CD14-positive monocyte (primary cell): Measurements from ENCODE around the gene KDM4C. TPM values are rescaled to one million over a fixed set of nuclear protein-coding genes. Genes with fewer than 3 reads are reported as not detected.
A peak's percentile ranks its signal among the peaks of the same experiment; 100 is the strongest.

ENCODE experiments used
- DNase-seq, 3 donors: peaks; one replicate each; pipeline ENCODE4 v3.0.0-alpha.2; 2011 to 2022
- H2AFZ ChIP-seq: 2 replicates; pipeline ENCODE4 v1.6.0; 2012; ENCODE audit warnings: mild to moderate bottlenecking, low read depth, low read length, inconsistent platforms; ENCODE audit not compliant: insufficient read depth, poor library complexity, severe bottlenecking
- H3K27ac ChIP-seq, 2 donors: 1 replicate in 1 of 2; 2 replicates in 1 of 2; pipeline ENCODE4 v1.5.1; 2012 to 2013; ENCODE audit warnings: low read length in 2 of 2, control low read depth in 1 of 2, inconsistent platforms in 1 of 2, low read depth in 1 of 2, mild to moderate bottlenecking in 1 of 2
- H3K27me3 ChIP-seq, 2 donors: one replicate each; pipeline versions ENCODE4 v1.6.0 to v1.6.1; 2011 to 2013; ENCODE audit warnings: low read length in 2 of 2; ENCODE audit not compliant: control insufficient read depth in 2 of 2, insufficient read depth in 2 of 2
- H3K36me3 ChIP-seq, 2 donors: replicated peaks in 1 of 2; 1 replicate in 1 of 2; 2 replicates in 1 of 2; pipeline versions ENCODE4 v1.5.1 to v1.6.1; 2012 to 2013; ENCODE audit warnings: low read length in 2 of 2, control low read depth in 1 of 2, inconsistent platforms in 1 of 2, mild to moderate bottlenecking in 1 of 2; ENCODE audit not compliant: insufficient read depth in 2 of 2, control insufficient read depth in 1 of 2
- H3K4me1 ChIP-seq, 2 donors: 1 replicate in 1 of 2; 2 replicates in 1 of 2; pipeline versions ENCODE4 v1.5.1 to v1.6.1; 2012 to 2013; ENCODE audit warnings: low read length in 2 of 2, control low read depth in 1 of 2, inconsistent platforms in 1 of 2, mild to moderate bottlenecking in 1 of 2, moderate library complexity in 1 of 2; ENCODE audit not compliant: insufficient read depth in 2 of 2, control insufficient read depth in 1 of 2
- H3K4me2 ChIP-seq: replicated peaks from 2 replicates; pipeline ENCODE3; 2012; ENCODE audit warnings: low read length, moderate library complexity, mild to moderate bottlenecking; ENCODE audit not compliant: poor library complexity, severe bottlenecking; ENCODE audit errors: extremely low read depth
- H3K4me3 ChIP-seq, 3 experiments: fragments of 200-600 bp in 1 of 3; sonication (generic) in 1 of 3; replicated peaks in 1 of 3; 1 replicate in 2 of 3; 2 replicates in 1 of 3; pipeline ENCODE4 v1.5.1; 2011 to 2013; ENCODE audit warnings: low read length in 3 of 3, mild to moderate bottlenecking in 3 of 3, control low read depth in 2 of 3, low read depth in 2 of 3, inconsistent platforms in 1 of 3, moderate library complexity in 1 of 3
- H3K79me2 ChIP-seq: 2 replicates; pipeline ENCODE4 v1.6.0; 2012; ENCODE audit warnings: mild to moderate bottlenecking, control low read depth, inconsistent platforms, low read length, moderate library complexity; ENCODE audit not compliant: insufficient read depth
- H3K9ac ChIP-seq: 2 replicates; pipeline ENCODE4 v1.6.0; 2017; ENCODE audit warnings: low read length, mild to moderate bottlenecking; ENCODE audit not compliant: insufficient read depth, poor library complexity, severe bottlenecking
- H3K9me3 ChIP-seq, 2 donors: replicated peaks in 1 of 2; 1 replicate in 1 of 2; 2 replicates in 1 of 2; pipeline versions ENCODE4 v1.5.1 to v1.6.1; 2012 to 2013; ENCODE audit warnings: low read length in 2 of 2, control low read depth in 1 of 2; ENCODE audit not compliant: control insufficient read depth in 1 of 2, insufficient read depth in 1 of 2
- H4K20me1 ChIP-seq: 2 replicates; pipeline ENCODE4 v1.6.0; 2012; ENCODE audit warnings: mild to moderate bottlenecking, low read length, control low read depth, moderate library complexity; ENCODE audit not compliant: insufficient read depth
- H3K27ac Mint-ChIP-seq, 7 donors: one replicate each; pipeline ENCODE4 v1.8.0; 2020; ENCODE audit warnings: mild to moderate bottlenecking in 7 of 7, mixed read lengths in 7 of 7, moderate library complexity in 6 of 7, inconsistent platforms in 2 of 7
- H3K27me3 Mint-ChIP-seq, 3 donors: one replicate each; pipeline ENCODE4 v1.8.0; 2021 to 2022; ENCODE audit warnings: low read depth in 3 of 3, mild to moderate bottlenecking in 3 of 3, mixed read lengths in 3 of 3, moderate library complexity in 3 of 3, inconsistent platforms in 1 of 3
- H3K36me3 Mint-ChIP-seq, 2 donors: one replicate each; pipeline ENCODE4 v1.8.0; 2020; ENCODE audit warnings: mixed read lengths in 2 of 2, inconsistent platforms in 1 of 2, mild to moderate bottlenecking in 1 of 2
- H3K4me1 Mint-ChIP-seq: one replicate; pipeline ENCODE4 v1.8.0; 2020; ENCODE audit warnings: mild to moderate bottlenecking, mixed read lengths
- H3K4me3 Mint-ChIP-seq, 2 donors: one replicate each; pipeline ENCODE4 v1.8.0; 2020; ENCODE audit warnings: mild to moderate bottlenecking in 2 of 2, mixed read lengths in 2 of 2, moderate library complexity in 1 of 2
- H3K9me3 Mint-ChIP-seq, 7 donors: one replicate each; pipeline ENCODE4 v1.8.0; 2020 to 2022; ENCODE audit warnings: mixed read lengths in 7 of 7, mild to moderate bottlenecking in 6 of 7, moderate library complexity in 6 of 7, inconsistent platforms in 2 of 7
- CTCF ChIP-seq: fragments of 200-600 bp; IDR thresholded peaks from one replicate; pipeline ENCODE4 v1.8.0; 2022; ENCODE audit warnings: antibody characterized with exemption, mild to moderate bottlenecking
- WGBS: methylation state at CpG from one replicate; pipeline ENCODE4 v1.1.5; 2013; ENCODE audit warnings: missing lambda C conversion rate; ENCODE audit not compliant: insufficient coverage; 5-methylcytosine and 5-hydroxymethylcytosine counted together
- intact Hi-C, 2 donors: fragments of 100-400 bp; cut with micrococcal nuclease; formaldehyde crosslinking; loops; one replicate each; pipeline versions ENCODE4 v1.15.0 to v1.15.1; 2023
- polyA plus RNA-seq, 3 donors: library from polyadenylated mRNA; depleted of rRNA in 1 of 3; unstranded in 2 of 3; stranded (reverse) in 1 of 3; fragments of 300-500 nt in 2 of 3; fragments of >200 nt in 1 of 3; fragmentation: Illumina TruSeq in 2 of 3; gene quantifications; 1 replicate in 2 of 3; 2 replicates in 1 of 3; pipeline ENCODE4 v1.2.3, GENCODE V29; 2012 to 2021

Gene KDM4C
- polyA plus RNA-seq, 3 donors: 15.2 to 36.2 (median 17.1) TPM

GRCh38 chr9:6923086-6923485 is 165.3 kb downstream of the KDM4C start:
- Histone ChIP-seq H3K79me2 (peaks cover 3% of the 10 kb centered on the region), H3K4me2 (no peak overlapping the region), H4K20me1 (peaks cover 80% of the 10 kb centered on the region), H3K9ac (no peak overlapping the region), H2AFZ (no peak overlapping the region), H3K4me1 (peaks cover 3 to 9% of the 10 kb centered on the region in 2 donors), H3K27me3 (no peaks in the 10 kb centered on the region), H3K9me3 (no peaks in the 10 kb centered on the region), H3K4me3 (no peak overlapping the region), H3K27ac (no peak overlapping the region), H3K36me3 (peaks cover 0 to 12% of the 10 kb centered on the region in 2 donors)
- Mint-ChIP-seq H3K36me3 (peaks cover 20 to 34% of the 10 kb centered on the region in 2 donors), H3K27ac (no peak overlapping the region), H3K27me3 (no peaks in the 10 kb centered on the region), H3K9me3 (peaks cover 0 to 3% (median 0%) of the 10 kb centered on the region in 7 donors), H3K4me1 (peaks cover 36% of the 10 kb centered on the region), H3K4me3 (no peak overlapping the region)
- no peak for TF ChIP-seq CTCF
- intact Hi-C loops: no loop called here
- DNase-seq: no peak
- no CpG with 5 or more reads among the region's 5 CpGs for WGBS

- Histone ChIP-seq H3K4me2 (no peak overlapping the region), H3K9me3 (no peaks in the 10 kb centered on the region), H3K4me1 (peaks cover 3 to 9% of the 10 kb centered on the region in 2 donors), H2AFZ (no peak overlapping the region), H3K36me3 (peaks cover 0 to 12% of the 10 kb centered on the region in 2 donors), H3K27me3 (no peaks in the 10 kb centered on the region), H3K27ac (no peak overlapping the region), H3K79me2 (peaks cover 3% of the 10 kb centered on the region), H4K20me1 (peaks cover 83% of the 10 kb centered on the region), H3K4me3 (no peak overlapping the region), H3K9ac (no peak overlapping the region)
- no peaks in the 10 kb centered on the region for H3K27me3 Mint-ChIP-seq
- TF ChIP-seq CTCF: no peak
- H3K27ac Mint-ChIP-seq: peak overlapping the region in 2 of 7 donors; percentile 18 to 55
- WGBS: 80% methylated on average over 2 of the region's 3 CpGs
- no peak for DNase-seq
- intact Hi-C loops: no loop called here
- H3K36me3 Mint-ChIP-seq: peaks cover 20 to 36% of the 10 kb centered on the region in 2 donors
- no peak overlapping the region for H3K4me3 Mint-ChIP-seq
- H3K9me3 Mint-ChIP-seq: peaks cover 0 to 3% (median 0%) of the 10 kb centered on the region in 7 donors
- H3K4me1 Mint-ChIP-seq: peaks cover 36% of the 10 kb centered on the region
These were observed 166.4 kb downstream of the KDM4C start for GRCh38 chr9:6924149-6924548.
